Activated naive CD8-positive, alpha-beta T cell treated with anti-CD3 and anti-CD28 coated beads, Interleukin-2, amount 10 ng/mL, durations not matched to agents 7 days and 5 days (primary cell): ENCODE results near the gene KIRREL3. TPM values are rescaled to one million over a fixed set of nuclear protein-coding genes. Genes with fewer than 3 reads are reported as not detected.

Experiments
- ATAC-seq: fragments of 150-1000 bp; cut with Tn5 transposase; one replicate; pipeline ENCODE4 v1.10.0; 2021; ENCODE audit warnings: low read depth, moderate library complexity
- POLR2A ChIA-PET: fragments of 350-600 bp; sonication (Branson Sonifier 250); formaldehyde crosslinking; loops from one replicate; lab custom pipeline; 2021; ENCODE audit warnings: antibody characterized with exemption; lab: Charles Lee
- DNase-seq: peaks from one replicate; pipeline ENCODE4 v3.0.0; 2021
- H3K27ac Mint-ChIP-seq: one replicate; pipeline ENCODE4 v1.8.0; 2022; ENCODE audit warnings: mild to moderate bottlenecking, mixed read lengths
- H3K27me3 Mint-ChIP-seq: one replicate; pipeline ENCODE4 v1.8.0; 2022; ENCODE audit warnings: mild to moderate bottlenecking, moderate library complexity, mixed read lengths
- H3K36me3 Mint-ChIP-seq: one replicate; pipeline ENCODE4 v1.8.0; 2021; ENCODE audit warnings: mild to moderate bottlenecking, mixed read lengths
- H3K4me1 Mint-ChIP-seq: one replicate; pipeline ENCODE4 v1.8.0; 2021; ENCODE audit warnings: mixed read lengths
- H3K4me3 Mint-ChIP-seq: one replicate; pipeline ENCODE4 v1.8.0; 2022; ENCODE audit warnings: mild to moderate bottlenecking, moderate library complexity, mixed read lengths
- H3K9me3 Mint-ChIP-seq: one replicate; pipeline ENCODE4 v1.8.0; 2021; ENCODE audit warnings: mixed read lengths
- total RNA-seq, 2 experiments: library from RNA; stranded (reverse); gene quantifications; one replicate each; pipeline ENCODE4 v1.2.3, GENCODE V29; 2021

KIRREL3 gene
- total RNA-seq, 2 experiments from 2014 or later, result not detected

- no peaks in the 10 kb centered on the region for H3K4me1 Mint-ChIP-seq
- no peak for ATAC-seq
- no peak overlapping the region for H3K27ac Mint-ChIP-seq
- no peaks in the 10 kb centered on the region for H3K27me3 Mint-ChIP-seq
- DNase-seq, result no peak
- no peak overlapping the region for H3K4me3 Mint-ChIP-seq
- POLR2A ChIA-PET, result no interaction called here
- H3K36me3 Mint-ChIP-seq, result no peaks in the 10 kb centered on the region
- no peaks in the 10 kb centered on the region for H3K9me3 Mint-ChIP-seq
These were observed 142.4 kb downstream of the KIRREL3 start for GRCh38 chr11:126857860-126858808.

GRCh38 chr11:126855536-126855935 lies 145.0 kb downstream of the KIRREL3 start:
- no peaks in the 10 kb centered on the region for H3K36me3 Mint-ChIP-seq
- no peaks in the 10 kb centered on the region for H3K4me1 Mint-ChIP-seq
- DNase-seq (no peak), ATAC-seq (no peak)
- no peaks in the 10 kb centered on the region for H3K27me3 Mint-ChIP-seq
- POLR2A ChIA-PET, result no interaction called here
- no peaks in the 10 kb centered on the region for H3K9me3 Mint-ChIP-seq
- H3K4me3 Mint-ChIP-seq, result no peak overlapping the region
- H3K27ac Mint-ChIP-seq, result no peak overlapping the region

GRCh38 chr11:126853732-126854131 lies 146.8 kb downstream of the KIRREL3 start:
- no peaks in the 10 kb centered on the region for H3K27me3 Mint-ChIP-seq
- no peaks in the 10 kb centered on the region for H3K36me3 Mint-ChIP-seq
- H3K9me3 Mint-ChIP-seq, result no peaks in the 10 kb centered on the region
- H3K27ac Mint-ChIP-seq, result no peak overlapping the region
- no peak for ATAC-seq
- DNase-seq, result no peak
- no peaks in the 10 kb centered on the region for H3K4me1 Mint-ChIP-seq
- POLR2A ChIA-PET, result no interaction called here
- H3K4me3 Mint-ChIP-seq, result no peak overlapping the region

GRCh38 chr11:126844789-126845188 lies 155.8 kb downstream of the KIRREL3 start:
- H3K27me3 Mint-ChIP-seq, result no peaks in the 10 kb centered on the region
- H3K9me3 Mint-ChIP-seq, result no peaks in the 10 kb centered on the region
- H3K4me3 Mint-ChIP-seq, result no peak overlapping the region
- ATAC-seq (no peak), DNase-seq (no peak)
- no peaks in the 10 kb centered on the region for H3K4me1 Mint-ChIP-seq
- no peak overlapping the region for H3K27ac Mint-ChIP-seq
- no peaks in the 10 kb centered on the region for H3K36me3 Mint-ChIP-seq
- POLR2A ChIA-PET, result no interaction called here

GRCh38 chr11:126843096-126843495 lies 157.5 kb downstream of the KIRREL3 start:
- Mint-ChIP-seq H3K4me3 (no peak overlapping the region), H3K36me3 (no peaks in the 10 kb centered on the region), H3K27ac (no peak overlapping the region), H3K4me1 (no peaks in the 10 kb centered on the region), H3K9me3 (no peaks in the 10 kb centered on the region), H3K27me3 (no peaks in the 10 kb centered on the region)
- no peak for DNase-seq
- ATAC-seq, result no peak
- POLR2A ChIA-PET, result no interaction called here

GRCh38 chr11:126841999-126842398 lies 158.6 kb downstream of the KIRREL3 start:
- POLR2A ChIA-PET, result no interaction called here
- no peak overlapping the region for H3K4me3 Mint-ChIP-seq

GRCh38 chr11:126840975-126841374 lies 159.6 kb downstream of the KIRREL3 start:
- POLR2A ChIA-PET, result no interaction called here
- DNase-seq (no peak), ATAC-seq (no peak)
- H3K4me1 Mint-ChIP-seq, result no peaks in the 10 kb centered on the region
- H3K4me3 Mint-ChIP-seq, result no peak overlapping the region
- H3K27ac Mint-ChIP-seq, result no peak overlapping the region
- H3K36me3 Mint-ChIP-seq, result no peaks in the 10 kb centered on the region
- H3K27me3 Mint-ChIP-seq, result no peaks in the 10 kb centered on the region
- no peaks in the 10 kb centered on the region for H3K9me3 Mint-ChIP-seq

More at GRCh38 chr11:126841999-126842398, 158.6 kb downstream of the KIRREL3 start:
- H3K36me3 Mint-ChIP-seq, result no peaks in the 10 kb centered on the region
- H3K4me1 Mint-ChIP-seq, result no peaks in the 10 kb centered on the region
- H3K27ac Mint-ChIP-seq, result no peak overlapping the region
- DNase-seq, result no peak
- no peaks in the 10 kb centered on the region for H3K27me3 Mint-ChIP-seq
- no peak for ATAC-seq
- no peaks in the 10 kb centered on the region for H3K9me3 Mint-ChIP-seq

- Mint-ChIP-seq H3K36me3 (no peaks in the 10 kb centered on the region), H3K4me1 (no peaks in the 10 kb centered on the region), H3K4me3 (no peak overlapping the region), H3K27me3 (no peaks in the 10 kb centered on the region), H3K9me3 (no peaks in the 10 kb centered on the region), H3K27ac (no peak overlapping the region)
- ATAC-seq (no peak), DNase-seq (no peak)
- POLR2A ChIA-PET, result no interaction called here
These were observed 160.2 kb downstream of the KIRREL3 start for GRCh38 chr11:126840201-126840886.

GRCh38 chr11:126839496-126839895 lies 161.1 kb downstream of the KIRREL3 start:
- POLR2A ChIA-PET, result no interaction called here
- H3K27ac Mint-ChIP-seq, result no peak overlapping the region

GRCh38 chr11:126838779-126839178 lies 161.8 kb downstream of the KIRREL3 start:
- Mint-ChIP-seq H3K36me3 (no peaks in the 10 kb centered on the region), H3K9me3 (no peaks in the 10 kb centered on the region), H3K27me3 (no peaks in the 10 kb centered on the region), H3K27ac (no peak overlapping the region), H3K4me3 (no peak overlapping the region), H3K4me1 (no peaks in the 10 kb centered on the region)
- POLR2A ChIA-PET, result no interaction called here
- DNase-seq (no peak), ATAC-seq (no peak)

More at GRCh38 chr11:126839496-126839895, 161.1 kb downstream of the KIRREL3 start:
- DNase-seq (no peak), ATAC-seq (no peak)
- no peak overlapping the region for H3K4me3 Mint-ChIP-seq
- H3K4me1 Mint-ChIP-seq, result no peaks in the 10 kb centered on the region
- no peaks in the 10 kb centered on the region for H3K36me3 Mint-ChIP-seq
- H3K9me3 Mint-ChIP-seq, result no peaks in the 10 kb centered on the region
- no peaks in the 10 kb centered on the region for H3K27me3 Mint-ChIP-seq

GRCh38 chr11:126837581-126837980 lies 163.0 kb downstream of the KIRREL3 start:
- no peaks in the 10 kb centered on the region for H3K27me3 Mint-ChIP-seq
- H3K4me1 Mint-ChIP-seq, result no peaks in the 10 kb centered on the region
- no peaks in the 10 kb centered on the region for H3K9me3 Mint-ChIP-seq
- POLR2A ChIA-PET, result no interaction called here
- DNase-seq (no peak), ATAC-seq (no peak)
- no peaks in the 10 kb centered on the region for H3K36me3 Mint-ChIP-seq
- H3K4me3 Mint-ChIP-seq, result no peak overlapping the region
- H3K27ac Mint-ChIP-seq, result no peak overlapping the region

- no peak for ATAC-seq
- H3K27me3 Mint-ChIP-seq, result no peaks in the 10 kb centered on the region
- DNase-seq, result no peak
- no peak overlapping the region for H3K27ac Mint-ChIP-seq
- no peak overlapping the region for H3K4me3 Mint-ChIP-seq
- H3K36me3 Mint-ChIP-seq, result no peaks in the 10 kb centered on the region
- POLR2A ChIA-PET, result no interaction called here
- H3K9me3 Mint-ChIP-seq, result no peaks in the 10 kb centered on the region
- no peaks in the 10 kb centered on the region for H3K4me1 Mint-ChIP-seq
These were observed 166.0 kb downstream of the KIRREL3 start for GRCh38 chr11:126834573-126834972.

- no peaks in the 10 kb centered on the region for H3K9me3 Mint-ChIP-seq
- no peak overlapping the region for H3K27ac Mint-ChIP-seq
- no peaks in the 10 kb centered on the region for H3K36me3 Mint-ChIP-seq
- H3K27me3 Mint-ChIP-seq, result no peaks in the 10 kb centered on the region
- no peak overlapping the region for H3K4me3 Mint-ChIP-seq
- no peak for DNase-seq
- POLR2A ChIA-PET, result no interaction called here
- H3K4me1 Mint-ChIP-seq, result no peaks in the 10 kb centered on the region
- no peak for ATAC-seq
These were observed 166.4 kb downstream of the KIRREL3 start for GRCh38 chr11:126834149-126834548.

GRCh38 chr11:126833065-126833464 lies 167.5 kb downstream of the KIRREL3 start:
- Mint-ChIP-seq H3K36me3 (no peaks in the 10 kb centered on the region), H3K27ac (no peak overlapping the region), H3K9me3 (no peaks in the 10 kb centered on the region), H3K4me3 (no peak overlapping the region), H3K27me3 (no peaks in the 10 kb centered on the region), H3K4me1 (no peaks in the 10 kb centered on the region)
- no peak for DNase-seq
- POLR2A ChIA-PET, result no interaction called here
- ATAC-seq, result no peak
